Measurements from ENCODE around the gene GPX5. TPM values are rescaled to one million over a fixed set of nuclear protein-coding genes. Genes with fewer than 3 reads are reported as not detected.

Gene GPX5
- total RNA-seq, 2 experiments from 2014 or later: 0.09 TPM; not detected in 1

GRCh38 chr6:28488916-28489365 lies 36.7 kb upstream of the GPX5 start:
- Histone ChIP-seq H3K9me2 (ENCODE audit: insufficient read depth, low read length) (no peaks in the 10 kb centered on the region), H3K4me3 (ENCODE audit: low read depth, low read length, poor library complexity, severe bottlenecking) (no peak overlapping the region), H3K4me2 (ENCODE audit: low read length) (no peak overlapping the region), H3K9me3 (ENCODE audit: low read length) (no peaks in the 10 kb centered on the region), H3K36me3 (ENCODE audit: insufficient read depth, low read length) (no peaks in the 10 kb centered on the region), H3K4me1 (ENCODE audit: insufficient read depth, low read length, poor library complexity, severe bottlenecking) (no peaks in the 10 kb centered on the region), H3K27ac (ENCODE audit: low read depth, low read length, poor library complexity, severe bottlenecking) (no peak overlapping the region), H2AFZ (ENCODE audit: low read length) (no peak overlapping the region), H3K79me2 (ENCODE audit: insufficient read depth, low read depth, low read length) (no peaks in the 10 kb centered on the region), H4K20me1 (ENCODE audit: insufficient read depth, low read length) (no peaks in the 10 kb centered on the region)
- TF ChIP-seq, protein P1, sequence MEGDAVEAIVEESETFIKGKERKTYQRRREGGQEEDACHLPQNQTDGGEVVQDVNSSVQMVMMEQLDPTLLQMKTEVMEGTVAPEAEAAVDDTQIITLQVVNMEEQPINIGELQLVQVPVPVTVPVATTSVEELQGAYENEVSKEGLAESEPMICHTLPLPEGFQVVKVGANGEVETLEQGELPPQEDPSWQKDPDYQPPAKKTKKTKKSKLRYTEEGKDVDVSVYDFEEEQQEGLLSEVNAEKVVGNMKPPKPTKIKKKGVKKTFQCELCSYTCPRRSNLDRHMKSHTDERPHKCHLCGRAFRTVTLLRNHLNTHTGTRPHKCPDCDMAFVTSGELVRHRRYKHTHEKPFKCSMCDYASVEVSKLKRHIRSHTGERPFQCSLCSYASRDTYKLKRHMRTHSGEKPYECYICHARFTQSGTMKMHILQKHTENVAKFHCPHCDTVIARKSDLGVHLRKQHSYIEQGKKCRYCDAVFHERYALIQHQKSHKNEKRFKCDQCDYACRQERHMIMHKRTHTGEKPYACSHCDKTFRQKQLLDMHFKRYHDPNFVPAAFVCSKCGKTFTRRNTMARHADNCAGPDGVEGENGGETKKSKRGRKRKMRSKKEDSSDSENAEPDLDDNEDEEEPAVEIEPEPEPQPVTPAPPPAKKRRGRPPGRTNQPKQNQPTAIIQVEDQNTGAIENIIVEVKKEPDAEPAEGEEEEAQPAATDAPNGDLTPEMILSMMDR (conservative IDR thresholded peaks at IDR 0.05; ENCODE audit: low read length): no peak
- TF ChIP-seq EZH2phosphoT487 (IDR thresholded peaks at IDR 0.05; ENCODE audit: borderline replicate concordance, low read depth, low read length): no peak
- intact Hi-C loops (cut with micrococcal nuclease; ENCODE audit: unreplicated experiment): no loop called here
- no TSS peak for BruUV-seq (replicated peaks)
- CTCF ChIA-PET (ENCODE audit: unreplicated experiment): no interaction called here
- DNase-seq (ENCODE audit: low spot score): no peak
- POLR2A ChIA-PET: interaction anchor here (0.6 kb wide), 1 partner anchor 479 kb away, joined by 4 read pairs; no protein-coding TSS in a partner anchor

GRCh38 chr6:28489366-28490204 lies 36.1 kb upstream of the GPX5 start:
- Histone ChIP-seq H3K4me3 (ENCODE audit: low read depth, low read length, poor library complexity, severe bottlenecking) (no peak overlapping the region), H4K20me1 (ENCODE audit: insufficient read depth, low read length) (no peaks in the 10 kb centered on the region), H2AFZ (ENCODE audit: low read length) (no peak overlapping the region), H3K9me2 (ENCODE audit: insufficient read depth, low read length) (no peaks in the 10 kb centered on the region), H3K36me3 (ENCODE audit: insufficient read depth, low read length) (no peaks in the 10 kb centered on the region), H3K9me3 (ENCODE audit: low read length) (no peaks in the 10 kb centered on the region), H3K4me1 (ENCODE audit: insufficient read depth, low read length, poor library complexity, severe bottlenecking) (no peaks in the 10 kb centered on the region), H3K4me2 (ENCODE audit: low read length) (no peak overlapping the region), H3K27ac (ENCODE audit: low read depth, low read length, poor library complexity, severe bottlenecking) (no peak overlapping the region), H3K79me2 (ENCODE audit: insufficient read depth, low read depth, low read length) (no peaks in the 10 kb centered on the region)
- CTCF ChIA-PET (ENCODE audit: unreplicated experiment): no interaction called here
- POLR2A ChIA-PET: interaction anchor here (0.6 kb wide), 1 partner anchor 480 kb away, joined by 4 read pairs; no protein-coding TSS in a partner anchor
- intact Hi-C loops (cut with micrococcal nuclease; ENCODE audit: unreplicated experiment): no loop called here
- TF ChIP-seq, protein P1 (conservative IDR thresholded peaks at IDR 0.05; ENCODE audit: low read length): no peak
- TF ChIP-seq EZH2phosphoT487 (IDR thresholded peaks at IDR 0.05; ENCODE audit: borderline replicate concordance, low read depth, low read length): no peak
- no TSS peak for BruUV-seq (replicated peaks)
- DNase-seq (ENCODE audit: low spot score): no peak

All from OCI-LY7 (cell line).